Measurements from ENCODE around the gene DEGS2. TPM values are rescaled to one million over a fixed set of nuclear protein-coding genes. Genes with fewer than 3 reads are reported as not detected.

The DEGS2 gene
- total RNA-seq, 1 experiment from 2014 or later, result not detected

DNA sequence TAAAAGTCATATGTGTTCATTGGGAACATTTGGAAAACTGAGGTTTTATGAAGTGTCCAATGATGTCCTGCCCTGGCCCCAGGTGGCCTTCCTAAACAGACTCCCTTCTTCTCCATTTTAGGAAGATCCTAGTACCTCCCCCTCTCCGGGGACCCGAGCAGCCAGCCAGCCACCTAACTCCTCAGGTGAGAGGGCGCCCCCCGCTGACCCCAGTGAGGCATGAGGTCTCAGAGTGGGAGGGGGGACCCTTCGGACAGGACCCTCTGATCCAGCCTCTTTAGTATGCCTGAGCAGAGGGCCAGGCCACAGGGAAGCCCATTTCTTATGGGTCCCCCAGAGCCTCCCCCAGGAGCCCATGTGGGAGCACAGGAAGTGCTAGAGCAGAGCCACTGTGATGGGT lies 23.7 kb downstream of the DEGS2 start:
- H3K4me3 ChIP-seq (ENCODE audit: low read length), result no peak overlapping the region
- no peaks in the 10 kb centered on the region for H3K4me1 ChIP-seq (ENCODE audit: low read length)
- no peaks in the 10 kb centered on the region for H3K36me3 ChIP-seq (ENCODE audit: insufficient read depth, low read length)
- no peaks in the 10 kb centered on the region for H3K27me3 ChIP-seq (ENCODE audit: low read length)
- no peaks in the 10 kb centered on the region for H3K9me2 ChIP-seq (replicated peaks; ENCODE audit: insufficient read depth, low read length)
- H3K9ac ChIP-seq (ENCODE audit: low read length), result no peak overlapping the region
- H4K20me1 ChIP-seq (ENCODE audit: insufficient read depth, low read depth, low read length), result no peaks in the 10 kb centered on the region
- H3K27ac ChIP-seq (ENCODE audit: low read length), result no peak overlapping the region
- no peaks in the 10 kb centered on the region for H3K9me3 ChIP-seq (ENCODE audit: low read length)
- H2AFZ ChIP-seq (ENCODE audit: low read length), result no peak overlapping the region
- no peak for DNase-seq
- H3K4me2 ChIP-seq (ENCODE audit: low read depth, low read length, poor library complexity, severe bottlenecking), result no peak overlapping the region
- no peaks in the 10 kb centered on the region for H3K79me2 ChIP-seq (ENCODE audit: low read length)

DNA sequence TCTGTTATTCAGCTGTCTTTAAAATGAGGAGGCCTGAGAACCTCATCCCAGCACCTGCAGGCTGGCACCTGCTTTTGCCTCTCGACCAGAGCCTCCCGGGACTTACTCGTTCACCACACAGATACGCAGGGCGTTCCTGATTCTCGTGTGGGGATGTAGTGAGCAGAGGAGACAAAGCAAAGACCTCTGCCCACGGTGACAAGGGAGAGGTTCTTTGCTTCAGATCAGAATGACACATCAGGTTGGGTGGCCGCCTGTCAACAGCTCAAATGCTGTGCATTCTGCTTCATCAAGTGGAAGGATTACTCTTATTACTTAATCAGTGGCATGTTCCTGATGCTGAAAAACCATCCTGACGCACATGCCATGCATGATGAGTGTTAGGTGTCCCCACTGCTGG lies 24.4 kb downstream of the DEGS2 start:
- no peaks in the 10 kb centered on the region for H4K20me1 ChIP-seq (ENCODE audit: insufficient read depth, low read depth, low read length)
- no peaks in the 10 kb centered on the region for H3K4me1 ChIP-seq (ENCODE audit: low read length)
- no peak overlapping the region for H3K4me3 ChIP-seq (ENCODE audit: low read length)
- no peaks in the 10 kb centered on the region for H3K9me3 ChIP-seq (ENCODE audit: low read length)
- H3K36me3 ChIP-seq (ENCODE audit: insufficient read depth, low read length), result no peaks in the 10 kb centered on the region
- H3K9me2 ChIP-seq (replicated peaks; ENCODE audit: insufficient read depth, low read length), result no peaks in the 10 kb centered on the region
- no peak overlapping the region for H3K9ac ChIP-seq (ENCODE audit: low read length)
- H2AFZ ChIP-seq (ENCODE audit: low read length), result no peak overlapping the region
- no peak overlapping the region for H3K4me2 ChIP-seq (ENCODE audit: low read depth, low read length, poor library complexity, severe bottlenecking)
- H3K27me3 ChIP-seq (ENCODE audit: low read length), result no peaks in the 10 kb centered on the region
- DNase-seq, result no peak
- H3K79me2 ChIP-seq (ENCODE audit: low read length), result no peaks in the 10 kb centered on the region
- no peak overlapping the region for H3K27ac ChIP-seq (ENCODE audit: low read length)

DNA sequence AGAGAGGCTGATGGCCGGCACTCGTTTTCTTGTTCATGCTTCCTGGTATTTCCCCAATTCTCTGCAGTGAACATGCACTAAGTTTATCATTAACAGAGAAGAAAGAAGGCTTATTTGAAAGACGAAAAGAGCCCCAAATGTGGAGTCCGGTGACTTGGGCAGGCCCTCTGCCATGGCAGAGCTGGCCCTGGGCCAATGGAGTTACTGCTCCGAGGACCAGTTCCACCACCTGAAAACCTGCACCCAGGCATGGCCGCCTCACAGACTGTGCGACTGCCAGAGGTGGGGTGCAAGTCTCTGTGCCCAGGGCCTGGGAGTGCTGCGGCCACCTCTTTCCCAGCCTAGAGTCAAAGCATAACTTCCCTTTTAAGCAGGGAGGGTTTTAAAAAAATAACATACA lies 24.9 kb downstream of the DEGS2 start:
- Histone ChIP-seq H3K9ac (ENCODE audit: low read length) (no peak overlapping the region), H4K20me1 (ENCODE audit: insufficient read depth, low read depth, low read length) (no peaks in the 10 kb centered on the region), H3K4me1 (ENCODE audit: low read length) (no peaks in the 10 kb centered on the region), H3K79me2 (ENCODE audit: low read length) (no peaks in the 10 kb centered on the region), H3K4me2 (ENCODE audit: low read depth, low read length, poor library complexity, severe bottlenecking) (no peak overlapping the region), H3K36me3 (ENCODE audit: insufficient read depth, low read length) (no peaks in the 10 kb centered on the region), H3K27me3 (ENCODE audit: low read length) (no peaks in the 10 kb centered on the region), H3K9me3 (ENCODE audit: low read length) (no peaks in the 10 kb centered on the region), H3K9me2 (replicated peaks; ENCODE audit: insufficient read depth, low read length) (no peaks in the 10 kb centered on the region), H3K4me3 (ENCODE audit: low read length) (no peak overlapping the region), H3K27ac (ENCODE audit: low read length) (no peak overlapping the region), H2AFZ (ENCODE audit: low read length) (no peak overlapping the region)
- DNase-seq, result no peak

DNA sequence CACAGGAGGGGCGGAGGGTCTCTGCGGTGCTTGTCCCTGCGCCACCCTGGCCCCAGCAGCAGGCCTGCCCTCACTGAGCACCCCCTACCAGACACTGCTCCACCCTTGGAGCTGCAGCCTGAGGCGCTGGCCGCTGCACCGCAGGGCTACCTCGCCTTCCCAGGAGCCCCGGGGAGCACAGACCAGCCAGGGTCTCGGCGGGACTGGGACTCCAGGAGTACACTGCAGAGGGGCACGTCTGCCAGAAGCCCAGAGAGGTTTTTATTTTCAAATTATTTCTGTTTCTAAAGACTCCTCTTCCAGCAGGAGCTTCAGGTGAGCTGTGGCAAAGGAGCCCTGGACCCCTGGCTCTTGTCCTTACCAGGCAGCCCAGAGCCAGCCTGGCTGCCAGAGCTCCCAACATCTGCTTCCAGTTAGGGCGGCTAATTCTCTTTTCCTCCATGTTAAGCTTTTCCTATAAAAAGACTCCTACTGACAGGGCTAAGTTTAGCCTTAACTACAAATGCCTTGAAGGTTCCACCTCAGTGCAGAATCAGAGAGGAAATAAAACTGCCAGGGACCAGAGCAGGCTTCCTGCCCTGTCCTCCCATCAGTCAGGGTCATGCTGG lies 26.4 kb downstream of the DEGS2 start:
- Histone ChIP-seq H3K9me2 (replicated peaks; ENCODE audit: insufficient read depth, low read length) (no peaks in the 10 kb centered on the region), H4K20me1 (ENCODE audit: insufficient read depth, low read depth, low read length) (no peaks in the 10 kb centered on the region), H3K4me1 (ENCODE audit: low read length) (no peaks in the 10 kb centered on the region), H3K36me3 (ENCODE audit: insufficient read depth, low read length) (no peaks in the 10 kb centered on the region), H3K9ac (ENCODE audit: low read length) (no peak overlapping the region), H3K4me2 (ENCODE audit: low read depth, low read length, poor library complexity, severe bottlenecking) (no peak overlapping the region), H3K27ac (ENCODE audit: low read length) (no peak overlapping the region), H3K4me3 (ENCODE audit: low read length) (no peak overlapping the region), H3K27me3 (ENCODE audit: low read length) (no peaks in the 10 kb centered on the region), H3K79me2 (ENCODE audit: low read length) (no peaks in the 10 kb centered on the region), H2AFZ (ENCODE audit: low read length) (no peak overlapping the region), H3K9me3 (ENCODE audit: low read length) (no peaks in the 10 kb centered on the region)
- no peak for DNase-seq

DNA sequence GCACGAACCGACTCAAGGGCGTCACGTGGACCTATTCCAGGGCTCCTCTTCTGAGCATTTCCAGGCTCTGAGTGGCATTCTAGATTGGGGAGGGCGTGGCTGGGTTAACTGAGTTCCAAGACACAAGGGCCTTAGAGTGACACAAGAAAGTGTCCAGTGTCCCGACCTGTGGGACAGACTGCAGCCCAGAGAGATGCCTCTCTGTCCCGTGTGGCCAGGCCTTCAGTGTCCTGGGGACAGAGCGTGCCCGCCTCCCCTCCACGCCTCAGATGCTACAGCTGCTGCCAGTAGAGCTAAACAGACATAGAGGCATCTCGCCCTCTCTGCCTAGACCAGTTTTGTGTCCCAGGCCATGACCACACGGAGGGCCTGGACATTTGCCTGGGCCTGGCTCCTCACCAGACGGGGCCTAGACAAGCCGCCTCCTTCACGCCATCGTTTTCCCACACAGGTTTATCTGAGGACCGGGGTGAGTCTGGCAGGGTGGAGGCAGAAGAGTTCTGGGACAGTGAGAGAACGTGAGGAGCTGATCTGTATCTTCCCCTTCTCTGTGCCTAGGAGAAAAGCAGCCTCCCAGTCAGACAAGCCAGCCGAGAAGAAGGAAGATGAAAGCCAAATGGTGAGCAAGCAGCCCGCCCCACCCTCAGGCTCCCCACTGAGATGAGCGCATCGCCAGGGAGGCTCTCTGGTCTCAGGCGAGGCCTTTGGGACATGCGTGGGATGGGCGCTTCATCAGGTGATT lies 27.1 kb downstream of the DEGS2 start:
- Histone ChIP-seq H4K20me1 (ENCODE audit: insufficient read depth, low read depth, low read length) (no peaks in the 10 kb centered on the region), H3K36me3 (ENCODE audit: insufficient read depth, low read length) (no peaks in the 10 kb centered on the region), H3K27me3 (ENCODE audit: low read length) (no peaks in the 10 kb centered on the region), H3K9me2 (replicated peaks; ENCODE audit: insufficient read depth, low read length) (no peaks in the 10 kb centered on the region), H3K27ac (ENCODE audit: low read length) (no peak overlapping the region), H2AFZ (ENCODE audit: low read length) (no peak overlapping the region), H3K4me3 (ENCODE audit: low read length) (no peak overlapping the region), H3K4me1 (ENCODE audit: low read length) (no peaks in the 10 kb centered on the region), H3K9ac (ENCODE audit: low read length) (no peak overlapping the region), H3K79me2 (ENCODE audit: low read length) (no peaks in the 10 kb centered on the region), H3K9me3 (ENCODE audit: low read length) (no peaks in the 10 kb centered on the region), H3K4me2 (ENCODE audit: low read depth, low read length, poor library complexity, severe bottlenecking) (no peak overlapping the region)
- DNase-seq, result no peak

DNA sequence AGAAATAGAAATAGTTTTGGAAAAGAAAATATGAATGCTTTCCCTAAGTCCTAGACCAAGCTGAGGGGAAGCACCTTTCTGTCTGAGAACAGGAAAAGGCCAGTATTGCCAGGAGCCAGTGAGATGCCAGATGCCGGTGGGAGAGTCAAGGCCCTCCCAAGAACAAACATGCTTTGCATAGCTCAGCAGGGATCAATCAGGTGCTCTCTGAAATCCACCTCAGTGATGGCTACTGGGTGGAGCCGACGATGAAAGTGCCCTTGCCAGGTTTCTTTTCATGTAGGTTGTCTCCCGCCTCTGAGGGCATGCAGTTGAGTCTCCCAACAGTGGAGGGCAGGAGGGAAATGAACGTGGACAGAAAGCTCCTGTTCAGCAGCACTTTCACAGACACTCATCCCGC lies 28.3 kb downstream of the DEGS2 start:
- DNase-seq, result no peak
- Histone ChIP-seq H3K4me2 (ENCODE audit: low read depth, low read length, poor library complexity, severe bottlenecking) (no peak overlapping the region), H3K79me2 (ENCODE audit: low read length) (no peaks in the 10 kb centered on the region), H3K4me3 (ENCODE audit: low read length) (no peak overlapping the region), H3K9ac (ENCODE audit: low read length) (no peak overlapping the region), H3K36me3 (ENCODE audit: insufficient read depth, low read length) (no peaks in the 10 kb centered on the region), H3K9me2 (replicated peaks; ENCODE audit: insufficient read depth, low read length) (no peaks in the 10 kb centered on the region), H3K27me3 (ENCODE audit: low read length) (no peaks in the 10 kb centered on the region), H2AFZ (ENCODE audit: low read length) (no peak overlapping the region), H3K9me3 (ENCODE audit: low read length) (no peaks in the 10 kb centered on the region), H3K4me1 (ENCODE audit: low read length) (no peaks in the 10 kb centered on the region), H4K20me1 (ENCODE audit: insufficient read depth, low read depth, low read length) (no peaks in the 10 kb centered on the region), H3K27ac (ENCODE audit: low read length) (no peak overlapping the region)

- Histone ChIP-seq H3K9me3 (ENCODE audit: low read length) (no peaks in the 10 kb centered on the region), H4K20me1 (ENCODE audit: insufficient read depth, low read depth, low read length) (no peaks in the 10 kb centered on the region), H3K4me2 (ENCODE audit: low read depth, low read length, poor library complexity, severe bottlenecking) (no peak overlapping the region), H3K36me3 (ENCODE audit: insufficient read depth, low read length) (no peaks in the 10 kb centered on the region), H3K27ac (ENCODE audit: low read length) (no peak overlapping the region), H3K4me3 (ENCODE audit: low read length) (no peak overlapping the region), H3K9me2 (replicated peaks; ENCODE audit: insufficient read depth, low read length) (no peaks in the 10 kb centered on the region), H2AFZ (ENCODE audit: low read length) (no peak overlapping the region), H3K27me3 (ENCODE audit: low read length) (no peaks in the 10 kb centered on the region), H3K79me2 (ENCODE audit: low read length) (no peaks in the 10 kb centered on the region), H3K9ac (ENCODE audit: low read length) (no peak overlapping the region), H3K4me1 (ENCODE audit: low read length) (no peaks in the 10 kb centered on the region)
- no peak for DNase-seq
Observed at GRCh38 chr14:100130521-100130920, 28.9 kb downstream of the DEGS2 start.

GRCh38 chr14:100129161-100129589 lies 30.3 kb downstream of the DEGS2 start:
- Histone ChIP-seq H3K9me3 (ENCODE audit: low read length) (no peaks in the 10 kb centered on the region), H3K79me2 (ENCODE audit: low read length) (no peaks in the 10 kb centered on the region), H3K4me1 (ENCODE audit: low read length) (no peaks in the 10 kb centered on the region), H3K36me3 (ENCODE audit: insufficient read depth, low read length) (no peaks in the 10 kb centered on the region), H4K20me1 (ENCODE audit: insufficient read depth, low read depth, low read length) (no peaks in the 10 kb centered on the region), H3K27ac (ENCODE audit: low read length) (no peak overlapping the region), H2AFZ (ENCODE audit: low read length) (no peak overlapping the region), H3K4me3 (ENCODE audit: low read length) (no peak overlapping the region), H3K9ac (ENCODE audit: low read length) (no peak overlapping the region), H3K9me2 (replicated peaks; ENCODE audit: insufficient read depth, low read length) (no peaks in the 10 kb centered on the region), H3K4me2 (ENCODE audit: low read depth, low read length, poor library complexity, severe bottlenecking) (no peak overlapping the region), H3K27me3 (ENCODE audit: low read length) (no peaks in the 10 kb centered on the region)
- DNase-seq, result no peak

Data from Karpas-422 (cell line).